Colonic mucosa (tissue), 4 donors: ENCODE data around the gene CSAG3. TPM values are rescaled to one million over a fixed set of nuclear protein-coding genes. Genes with fewer than 3 reads are reported as not detected.

ENCODE experiments used
- DNase-seq: peaks from one replicate; pipeline ENCODE4 v3.0.0-alpha.2; 2020
- H3K27ac ChIP-seq: fragments of 200-600 bp; one replicate; pipeline ENCODE4 v1.8.0; 2021
- H3K27me3 ChIP-seq: fragments of 200-600 bp; one replicate; pipeline ENCODE4 v1.8.0; 2021
- H3K36me3 ChIP-seq: fragments of 200-600 bp; one replicate; pipeline ENCODE4 v1.8.0; 2021
- H3K4me1 ChIP-seq: fragments of 200-600 bp; one replicate; pipeline ENCODE4 v1.8.0; 2021; ENCODE audit warnings: mild to moderate bottlenecking
- H3K4me3 ChIP-seq: fragments of 200-600 bp; one replicate; pipeline ENCODE4 v1.8.0; 2021
- H3K9ac ChIP-seq, 2 donors: one replicate each; pipeline ENCODE4 v1.7.0; 2013; ENCODE audit warnings: control low read depth in 2 of 2, low read depth in 2 of 2, low read length in 2 of 2
- H3K9me3 ChIP-seq: fragments of 200-600 bp; one replicate; pipeline ENCODE4 v1.8.0; 2021
- intact Hi-C: fragments of 100-400 bp; cut with DNase I; formaldehyde crosslinking; loops from one replicate; pipeline ENCODE4 v1.14.1; 2022
- total RNA-seq, 2 donors: library from RNA; stranded (reverse); fragmentation: NEBNext Ultra II Directional in 1 of 2; extraction: Animal tissue kit (Norgen Biotek cat#: 25700) in 1 of 2; gene quantifications; one replicate each; pipeline ENCODE4 v1.2.1, GENCODE V29; 2021
- TF ChIP-seq, protein P1 (sequence below): fragments of 200-600 bp; IDR thresholded peaks from one replicate; pipeline ENCODE4 v1.8.0; 2022; ENCODE audit warnings: antibody characterized with exemption, mild to moderate bottlenecking
- donor health status: healthy.
- donor health status: DM: no; HTN: no; CAD: no.
- donor health status: DM: no; HTN: no; CAD: no.

CSAG3 gene
- total RNA-seq, 2 donors from 2014 or later, result not detected

DNA sequence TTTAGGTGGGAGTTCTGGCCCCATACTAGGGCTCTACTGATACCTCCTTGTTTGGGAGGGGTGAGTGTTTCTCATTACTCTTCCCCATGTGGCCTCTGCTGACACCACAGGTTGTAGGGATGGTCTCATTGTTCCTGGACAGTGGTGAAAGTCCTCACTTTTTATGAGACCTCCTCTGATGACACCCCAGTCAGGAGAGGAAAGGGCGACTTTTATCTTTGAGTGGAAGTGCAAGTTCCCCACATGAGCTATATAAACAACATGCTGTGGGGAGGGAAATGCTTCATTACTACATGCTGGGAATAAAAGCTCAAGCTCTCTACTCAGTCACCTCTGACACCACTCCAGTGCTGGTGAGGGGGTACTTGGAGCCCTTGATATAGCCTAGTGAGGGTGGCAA is 39.9 kb downstream of the CSAG3 start:
- H3K9ac ChIP-seq, result no peak overlapping the region
- H3K4me3 ChIP-seq, result no peak overlapping the region
- TF ChIP-seq, protein P1, sequence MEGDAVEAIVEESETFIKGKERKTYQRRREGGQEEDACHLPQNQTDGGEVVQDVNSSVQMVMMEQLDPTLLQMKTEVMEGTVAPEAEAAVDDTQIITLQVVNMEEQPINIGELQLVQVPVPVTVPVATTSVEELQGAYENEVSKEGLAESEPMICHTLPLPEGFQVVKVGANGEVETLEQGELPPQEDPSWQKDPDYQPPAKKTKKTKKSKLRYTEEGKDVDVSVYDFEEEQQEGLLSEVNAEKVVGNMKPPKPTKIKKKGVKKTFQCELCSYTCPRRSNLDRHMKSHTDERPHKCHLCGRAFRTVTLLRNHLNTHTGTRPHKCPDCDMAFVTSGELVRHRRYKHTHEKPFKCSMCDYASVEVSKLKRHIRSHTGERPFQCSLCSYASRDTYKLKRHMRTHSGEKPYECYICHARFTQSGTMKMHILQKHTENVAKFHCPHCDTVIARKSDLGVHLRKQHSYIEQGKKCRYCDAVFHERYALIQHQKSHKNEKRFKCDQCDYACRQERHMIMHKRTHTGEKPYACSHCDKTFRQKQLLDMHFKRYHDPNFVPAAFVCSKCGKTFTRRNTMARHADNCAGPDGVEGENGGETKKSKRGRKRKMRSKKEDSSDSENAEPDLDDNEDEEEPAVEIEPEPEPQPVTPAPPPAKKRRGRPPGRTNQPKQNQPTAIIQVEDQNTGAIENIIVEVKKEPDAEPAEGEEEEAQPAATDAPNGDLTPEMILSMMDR, result no peak
- no peaks in the 10 kb centered on the region for H3K36me3 ChIP-seq
- intact Hi-C loops, result no loop called here
- no peaks in the 10 kb centered on the region for H3K9me3 ChIP-seq
- no peak overlapping the region for H3K27ac ChIP-seq
- H3K27me3 ChIP-seq, result no peaks in the 10 kb centered on the region
- no peaks in the 10 kb centered on the region for H3K4me1 ChIP-seq
- DNase-seq, result no peak

DNA sequence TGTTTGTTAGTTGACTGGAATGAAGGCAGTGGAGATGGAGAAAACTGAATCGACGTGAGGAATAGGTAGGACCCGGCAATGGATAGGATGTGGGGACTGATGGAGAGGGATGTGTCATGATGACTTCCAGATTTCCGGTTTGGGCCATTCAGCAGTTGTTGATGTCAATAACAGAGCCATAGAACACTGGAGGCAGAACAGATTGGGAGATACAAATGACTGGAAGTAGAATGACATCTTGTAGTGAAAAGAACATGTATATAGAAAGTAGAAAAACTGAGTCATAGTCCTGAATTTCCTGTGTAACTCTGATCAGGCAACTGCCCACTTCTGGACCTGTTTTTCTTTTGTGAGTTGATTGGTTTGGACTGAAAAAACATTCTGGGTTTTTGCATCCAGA is 47.0 kb downstream of the CSAG3 start:
- H3K27ac ChIP-seq, result no peak overlapping the region
- DNase-seq, result no peak
- TF ChIP-seq, protein P1, result no peak
- H3K4me3 ChIP-seq, result no peak overlapping the region
- H3K9me3 ChIP-seq, result no peaks in the 10 kb centered on the region
- no peaks in the 10 kb centered on the region for H3K4me1 ChIP-seq
- no peaks in the 10 kb centered on the region for H3K36me3 ChIP-seq
- H3K27me3 ChIP-seq, result no peaks in the 10 kb centered on the region
- intact Hi-C loops, result no loop called here
- no peak overlapping the region for H3K9ac ChIP-seq

Other genes starting within 250 kb of the CSAG3 start
- under 1 TPM in 1 of 2 donors, not detected in 1; 0.03 TPM for gene GABRQ, start 121.3 kb upstream of the CSAG3 start, total RNA-seq
- gene MAGEA3, start 60.4 kb upstream of the CSAG3 start, total RNA-seq, result under 1 TPM in 1 of 2 donors, not detected in 1; 0.40 TPM
- gene CSAG2, start 49.9 kb upstream of the CSAG3 start, total RNA-seq, result not detected
- gene MAGEA2B, start 44.6 kb upstream of the CSAG3 start, total RNA-seq, result under 1 TPM in 1 of 2 donors, not detected in 1; 0.62 TPM
- not detected for gene CSAG1, start 25.5 kb upstream of the CSAG3 start, total RNA-seq
- gene MAGEA12, start 25.5 kb upstream of the CSAG3 start, total RNA-seq, result under 1 TPM in 1 of 2 donors, not detected in 1; 0.20 TPM
- gene MAGEA2, start 5.4 kb upstream of the CSAG3 start, total RNA-seq, result not detected
- gene MAGEA6, start 10.5 kb downstream of the CSAG3 start, total RNA-seq, result under 1 TPM in 1 of 2 donors, not detected in 1; 0.32 TPM
- 10 to 100 TPM; 19.0 to 20.4 TPM for gene CETN2, start 71.5 kb downstream of the CSAG3 start, total RNA-seq
- gene NSDHL, start 71.8 kb downstream of the CSAG3 start, total RNA-seq, result 10 to 100 TPM; 25.3 to 28.8 TPM
- gene ZNF185, start 138.8 kb downstream of the CSAG3 start, total RNA-seq, result 1 to 10 TPM; 3.6 to 4.5 TPM
- gene PNMA5, start 234.9 kb downstream of the CSAG3 start, total RNA-seq, result not detected